ENCODE measurements around the gene NACA2.

The NACA2 gene

DNA sequence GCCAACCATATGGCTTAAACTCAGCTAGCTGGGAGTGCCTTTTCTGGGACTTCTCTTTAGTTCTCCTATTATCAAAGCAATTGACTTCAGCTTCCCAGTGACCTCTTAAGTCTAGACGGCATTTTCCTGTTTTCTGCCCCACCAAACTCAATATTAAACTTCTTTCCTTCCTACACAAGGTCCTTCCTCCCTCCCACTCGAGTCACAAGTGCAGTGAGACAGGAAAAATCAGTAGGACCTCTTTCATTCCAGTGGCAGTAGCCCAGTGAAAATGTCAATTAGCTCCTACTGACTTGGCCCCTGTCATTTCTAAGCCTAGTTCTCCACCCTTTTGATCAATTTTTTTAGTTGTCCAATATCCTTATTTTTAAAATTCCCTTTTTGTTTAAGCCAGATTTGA, 9.6 kb upstream of the NACA2 start:
- Histone ChIP-seq H3K4me1 (ENCODE audit: control insufficient read depth in 1 of 2, insufficient read depth in 1 of 2, low read depth in 1 of 2, low read length in 1 of 2) (no peaks in the 10 kb centered on the region), H3K9me3 (no peaks in the 10 kb centered on the region), H3K4me3 (ENCODE audit: low read depth in 1 of 2, low read length in 1 of 2) (no peak overlapping the region), H3K27ac (no peak overlapping the region), H3K36me3 (no peaks in the 10 kb centered on the region), H3K27me3 (peaks cover 50% of the 10 kb centered on the region)
- TF ChIP-seq, protein P1, sequence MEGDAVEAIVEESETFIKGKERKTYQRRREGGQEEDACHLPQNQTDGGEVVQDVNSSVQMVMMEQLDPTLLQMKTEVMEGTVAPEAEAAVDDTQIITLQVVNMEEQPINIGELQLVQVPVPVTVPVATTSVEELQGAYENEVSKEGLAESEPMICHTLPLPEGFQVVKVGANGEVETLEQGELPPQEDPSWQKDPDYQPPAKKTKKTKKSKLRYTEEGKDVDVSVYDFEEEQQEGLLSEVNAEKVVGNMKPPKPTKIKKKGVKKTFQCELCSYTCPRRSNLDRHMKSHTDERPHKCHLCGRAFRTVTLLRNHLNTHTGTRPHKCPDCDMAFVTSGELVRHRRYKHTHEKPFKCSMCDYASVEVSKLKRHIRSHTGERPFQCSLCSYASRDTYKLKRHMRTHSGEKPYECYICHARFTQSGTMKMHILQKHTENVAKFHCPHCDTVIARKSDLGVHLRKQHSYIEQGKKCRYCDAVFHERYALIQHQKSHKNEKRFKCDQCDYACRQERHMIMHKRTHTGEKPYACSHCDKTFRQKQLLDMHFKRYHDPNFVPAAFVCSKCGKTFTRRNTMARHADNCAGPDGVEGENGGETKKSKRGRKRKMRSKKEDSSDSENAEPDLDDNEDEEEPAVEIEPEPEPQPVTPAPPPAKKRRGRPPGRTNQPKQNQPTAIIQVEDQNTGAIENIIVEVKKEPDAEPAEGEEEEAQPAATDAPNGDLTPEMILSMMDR (IDR thresholded peaks at IDR 0.05), result no peak

DNA sequence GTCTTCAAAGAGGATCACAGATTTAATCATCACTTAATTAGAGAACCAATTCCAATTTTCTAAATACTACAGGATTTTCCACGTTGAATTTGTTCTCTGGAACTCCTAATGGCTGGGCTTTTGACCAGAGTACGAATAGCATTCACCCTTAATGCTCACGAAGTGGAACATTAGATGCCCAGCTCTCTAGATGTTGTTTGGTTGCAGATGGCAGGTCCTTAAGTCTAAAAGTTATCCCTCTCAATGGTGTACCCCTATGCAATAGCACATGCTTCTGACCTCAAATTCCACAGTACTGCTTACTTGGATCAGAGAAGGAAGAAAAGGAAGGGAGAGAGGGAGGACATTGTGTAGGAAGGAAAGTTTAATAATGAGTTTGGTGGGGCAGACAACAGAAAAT, 8.6 kb upstream of the NACA2 start:
- Histone ChIP-seq H3K27ac (no peak overlapping the region), H3K36me3 (no peaks in the 10 kb centered on the region), H3K4me1 (ENCODE audit: control insufficient read depth in 1 of 2, insufficient read depth in 1 of 2, low read depth in 1 of 2, low read length in 1 of 2) (no peaks in the 10 kb centered on the region), H3K27me3 (peaks cover 58% of the 10 kb centered on the region), H3K9me3 (no peaks in the 10 kb centered on the region), H3K4me3 (ENCODE audit: low read depth in 1 of 2, low read length in 1 of 2) (no peak overlapping the region)
- TF ChIP-seq, protein P1 (IDR thresholded peaks at IDR 0.05), result no peak

DNA sequence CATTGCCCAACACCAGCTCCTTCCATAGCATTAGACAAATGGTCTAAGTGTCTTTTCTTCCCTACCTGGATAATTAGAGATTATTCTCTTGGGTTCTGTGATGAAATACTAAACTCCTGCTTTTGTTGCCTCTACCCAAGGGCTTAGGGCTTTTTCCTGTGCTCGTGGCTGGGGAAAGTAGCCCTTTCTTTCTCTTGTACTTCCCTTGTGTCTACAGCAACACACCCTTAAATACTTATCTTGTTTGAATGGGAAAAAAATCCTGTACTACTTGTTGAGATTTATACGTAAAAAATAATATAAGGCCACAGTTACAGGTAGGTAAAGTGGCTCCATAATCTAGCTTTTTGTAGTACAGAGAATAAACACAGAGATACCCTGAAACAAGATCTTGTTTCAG, 7.0 kb upstream of the NACA2 start:
- H3K36me3 ChIP-seq, result no peaks in the 10 kb centered on the region
- no peak overlapping the region for H3K4me3 ChIP-seq (ENCODE audit: low read depth in 1 of 2, low read length in 1 of 2)
- H3K9me3 ChIP-seq, result no peaks in the 10 kb centered on the region
- TF ChIP-seq, protein P1 (IDR thresholded peaks at IDR 0.05), result no peak
- H3K27ac ChIP-seq, result no peak overlapping the region
- peaks cover 72% of the 10 kb centered on the region for H3K27me3 ChIP-seq
- no peaks in the 10 kb centered on the region for H3K4me1 ChIP-seq (ENCODE audit: control insufficient read depth in 1 of 2, insufficient read depth in 1 of 2, low read depth in 1 of 2, low read length in 1 of 2)

DNA sequence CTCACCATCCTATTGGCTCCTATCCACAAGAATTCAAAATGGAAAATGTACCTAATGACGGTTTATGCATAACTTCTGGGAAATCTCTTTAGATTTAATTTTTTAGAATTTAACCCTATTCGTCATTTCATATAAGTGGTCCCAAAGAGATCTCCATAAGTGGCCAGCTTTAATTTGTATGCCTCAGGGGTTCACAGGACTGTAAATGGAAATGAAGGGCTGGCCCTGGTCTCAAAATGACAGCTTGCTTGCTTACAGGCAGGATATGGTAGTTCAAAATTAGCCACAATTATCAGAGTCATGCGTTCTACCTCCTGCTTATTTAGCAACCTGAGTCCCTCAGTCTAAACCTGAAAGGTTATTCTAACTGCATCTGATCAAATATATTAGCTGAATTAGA, 6.6 kb upstream of the NACA2 start:
- Histone ChIP-seq H3K4me3 (ENCODE audit: low read depth in 1 of 2, low read length in 1 of 2) (no peak overlapping the region), H3K36me3 (no peaks in the 10 kb centered on the region), H3K4me1 (ENCODE audit: control insufficient read depth in 1 of 2, insufficient read depth in 1 of 2, low read depth in 1 of 2, low read length in 1 of 2) (no peaks in the 10 kb centered on the region), H3K27ac (no peak overlapping the region), H3K9me3 (no peaks in the 10 kb centered on the region), H3K27me3 (peaks cover 72% of the 10 kb centered on the region)
- TF ChIP-seq, protein P1 (IDR thresholded peaks at IDR 0.05), result no peak

DNA sequence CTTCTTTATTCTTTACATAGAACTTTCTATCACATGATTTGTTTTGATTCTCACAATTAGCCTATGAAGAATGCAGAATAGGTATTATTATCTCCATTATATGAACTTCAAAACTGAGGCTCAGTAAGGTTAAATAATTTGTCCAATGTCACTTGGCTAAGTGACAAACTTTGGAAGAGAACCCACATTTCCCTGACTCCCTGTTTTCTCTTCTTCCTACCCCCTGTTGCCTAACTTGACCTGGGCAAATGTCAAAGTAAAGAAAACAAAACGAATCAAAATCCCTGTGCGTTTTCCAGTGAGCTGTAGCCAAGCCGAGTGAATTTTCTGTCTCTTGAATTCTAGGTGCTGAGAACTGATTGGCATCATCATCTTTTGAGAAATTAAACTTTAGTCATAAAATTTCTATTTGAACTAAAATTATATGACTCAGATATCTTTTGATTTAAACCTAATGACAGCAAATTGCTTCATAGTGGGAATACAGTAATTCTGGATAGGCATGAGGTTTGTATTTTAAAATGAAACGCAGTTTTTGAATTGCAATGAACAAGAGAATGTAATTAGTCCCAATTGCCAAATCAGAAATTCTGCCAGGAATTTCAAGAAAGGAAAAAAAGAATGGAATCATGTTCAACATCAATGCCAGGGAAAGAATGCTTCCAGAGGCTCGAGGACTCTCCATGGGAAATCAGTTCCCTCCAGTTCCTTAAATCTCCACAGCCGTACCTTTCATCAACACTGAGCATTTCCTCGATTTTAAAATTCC, 4.6 kb upstream of the NACA2 start:
- no peaks in the 10 kb centered on the region for H3K9me3 ChIP-seq
- H3K27ac ChIP-seq, result no peak overlapping the region
- no peak overlapping the region for H3K4me3 ChIP-seq (ENCODE audit: low read depth in 1 of 2, low read length in 1 of 2)
- no peaks in the 10 kb centered on the region for H3K4me1 ChIP-seq (ENCODE audit: control insufficient read depth in 1 of 2, insufficient read depth in 1 of 2, low read depth in 1 of 2, low read length in 1 of 2)
- no peaks in the 10 kb centered on the region for H3K36me3 ChIP-seq
- H3K27me3 ChIP-seq, result peaks cover 74% of the 10 kb centered on the region
- TF ChIP-seq, protein P1 (IDR thresholded peaks at IDR 0.05), result no peak

All from neutrophil (primary cell).